Endometrium (tissue), 2 donors: ENCODE data around the gene SNX8.

Experiments
- FAIRE-seq: peaks from 2 replicates; lab custom pipeline; 2012; peaks lifted over from hg19 to GRCh38; lab: Jason Lieb, UNC
- donor health status: control.
- donor health status: control.

The SNX8 gene

GRCh38 chr7:2243458-2243857, 70.8 kb downstream of the SNX8 start:
- no peak for FAIRE-seq

GRCh38 chr7:2242541-2243429, 71.5 kb downstream of the SNX8 start:
- FAIRE-seq = no peak

GRCh38 chr7:2241580-2242540, 72.4 kb downstream of the SNX8 start, which contains the start of the genes MRM2 and NUDT1:
MRM2 (minus strand) TSS chr7:2242205; CDS start chr7:2242169, 36 bp downstream.
NUDT1 (plus strand) TSS chr7:2242226; CDS start chr7:2244575, 2,349 bp downstream.
- no peak for FAIRE-seq

- FAIRE-seq = no peak
Measured at GRCh38 chr7:2239242-2239641, 75.0 kb downstream of the SNX8 start.

GRCh38 chr7:2237109-2237602, 77.1 kb downstream of the SNX8 start:
- FAIRE-seq = no peak

GRCh38 chr7:2233926-2234325, 80.3 kb downstream of the SNX8 start:
- FAIRE-seq = no peak

DNA sequence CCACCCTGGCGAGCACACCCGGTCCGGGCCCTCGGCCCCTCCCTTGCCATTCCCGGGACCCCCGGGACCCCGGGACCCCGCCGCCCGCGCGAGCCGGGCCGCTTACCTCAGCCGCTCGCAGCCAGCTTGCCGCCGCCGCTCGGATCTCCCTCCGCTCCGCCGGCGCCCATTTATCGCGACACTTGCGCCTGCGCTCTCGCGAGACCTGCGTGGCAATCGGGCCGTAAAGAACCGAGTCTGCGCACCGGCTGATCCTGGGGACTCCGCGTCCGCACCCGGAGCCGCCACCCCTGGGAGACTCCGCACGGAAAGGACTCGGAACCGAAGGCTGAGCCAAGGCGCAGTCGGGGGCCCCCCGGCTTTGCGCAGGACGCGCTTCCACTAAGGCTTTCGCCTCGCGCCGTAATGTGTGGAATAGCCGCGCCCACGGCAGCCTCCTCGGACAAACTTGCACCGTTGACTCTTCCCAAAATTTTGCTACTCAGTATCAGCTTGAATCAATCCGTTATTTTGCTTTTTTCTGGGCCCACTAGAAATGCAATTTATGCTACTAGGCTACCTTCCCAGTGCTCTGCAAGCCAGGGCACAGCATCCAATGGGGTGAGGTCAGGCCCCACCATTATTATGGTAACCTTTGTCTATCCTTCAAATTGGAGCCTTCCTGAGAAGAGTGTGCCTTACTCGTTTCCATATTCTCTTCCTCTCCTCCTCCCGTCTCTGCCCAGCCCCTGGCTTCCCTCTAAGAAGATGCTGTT, 81.3 kb downstream of the SNX8 start, which contains the start of gene MAD1L1:
Gene MAD1L1 (minus strand): TSS at position 180 of the 755 bp plus-strand sequence. CDS start 2,812 bp downstream, outside the sequence.
- FAIRE-seq = no peak

DNA sequence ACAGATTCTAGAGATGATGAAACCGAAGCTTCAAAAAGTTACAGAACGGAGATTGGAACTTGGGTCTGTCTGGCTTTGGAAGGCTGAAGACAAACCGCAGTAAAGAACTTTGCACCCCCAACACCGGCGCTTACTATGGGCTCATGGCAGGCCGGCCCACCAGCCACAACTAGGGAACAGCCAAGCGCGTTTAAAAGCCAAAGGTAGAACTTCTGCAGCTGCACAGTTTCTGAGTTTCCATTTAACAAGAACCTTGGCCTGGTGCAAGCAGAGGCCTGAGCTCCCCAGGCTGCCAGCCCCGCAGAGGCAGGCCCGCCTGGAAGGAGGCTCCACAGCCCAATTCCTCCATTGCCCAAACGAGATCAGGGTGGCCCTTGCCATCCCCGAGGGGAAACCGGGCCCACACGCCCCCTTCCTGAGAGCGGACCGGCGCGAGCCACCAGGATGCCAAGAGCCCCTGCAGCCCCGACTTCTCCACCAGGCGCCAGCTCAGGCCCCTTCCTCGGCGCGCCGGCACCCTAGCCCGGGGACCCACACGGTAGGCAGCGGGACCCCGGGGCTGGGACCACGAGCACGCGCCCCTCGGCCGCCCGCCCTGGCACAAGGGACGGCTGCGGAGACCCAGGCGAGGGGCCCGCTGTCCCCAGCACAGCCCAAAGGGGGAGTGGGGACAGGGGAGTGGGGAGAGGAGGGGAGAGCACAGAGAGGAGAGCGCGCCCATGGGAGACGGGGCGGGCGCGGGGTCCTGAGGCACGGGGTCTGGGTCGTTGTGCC, 82.1 kb downstream of the SNX8 start:
- FAIRE-seq = no peak

GRCh38 chr7:2230882-2231281, 83.4 kb downstream of the SNX8 start:
- no peak for FAIRE-seq

DNA sequence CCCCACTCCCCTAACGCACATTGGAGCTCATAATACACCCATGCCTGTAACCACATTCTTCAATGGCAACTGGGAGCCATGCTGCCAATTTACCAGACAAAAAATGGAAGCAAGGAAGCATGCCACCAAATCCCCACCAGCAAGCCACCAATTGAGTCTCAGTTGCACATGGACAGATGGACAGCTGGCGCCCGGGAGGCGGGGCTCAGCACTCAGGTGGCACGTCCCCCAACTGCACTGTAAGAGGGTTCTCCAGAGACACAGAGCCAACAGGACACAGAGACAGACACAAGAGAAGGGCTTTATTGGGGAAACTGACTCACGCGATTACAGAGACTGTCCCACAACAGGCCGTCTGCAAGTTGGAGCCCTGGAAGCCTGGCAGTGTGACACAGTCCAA, 84.0 kb downstream of the SNX8 start:
- FAIRE-seq = no peak

- FAIRE-seq = no peak
Measured at GRCh38 chr7:2229467-2229866, 84.8 kb downstream of the SNX8 start.

- no peak for FAIRE-seq
Measured at GRCh38 chr7:2228921-2229320, 85.3 kb downstream of the SNX8 start.

DNA sequence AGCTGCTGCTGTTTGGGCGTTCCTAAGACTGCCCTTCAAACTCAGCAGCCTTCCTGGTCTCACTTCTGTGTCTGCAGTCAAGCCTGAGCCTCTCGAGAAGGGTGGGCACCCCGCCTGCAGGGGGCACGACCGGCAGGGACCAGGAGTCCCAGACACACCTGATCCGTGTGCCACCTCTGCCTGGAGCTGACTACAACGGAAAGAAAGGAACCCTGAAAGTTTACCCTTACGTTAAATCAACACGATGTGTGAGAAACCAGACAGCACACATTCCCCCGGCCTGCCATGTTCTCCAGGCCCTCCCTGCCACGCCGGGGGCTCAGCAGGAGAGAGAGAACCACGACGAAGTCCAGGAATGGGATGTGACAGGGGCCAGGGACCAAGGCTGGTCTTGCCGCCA, 86.5 kb downstream of the SNX8 start:
- no peak for FAIRE-seq

DNA sequence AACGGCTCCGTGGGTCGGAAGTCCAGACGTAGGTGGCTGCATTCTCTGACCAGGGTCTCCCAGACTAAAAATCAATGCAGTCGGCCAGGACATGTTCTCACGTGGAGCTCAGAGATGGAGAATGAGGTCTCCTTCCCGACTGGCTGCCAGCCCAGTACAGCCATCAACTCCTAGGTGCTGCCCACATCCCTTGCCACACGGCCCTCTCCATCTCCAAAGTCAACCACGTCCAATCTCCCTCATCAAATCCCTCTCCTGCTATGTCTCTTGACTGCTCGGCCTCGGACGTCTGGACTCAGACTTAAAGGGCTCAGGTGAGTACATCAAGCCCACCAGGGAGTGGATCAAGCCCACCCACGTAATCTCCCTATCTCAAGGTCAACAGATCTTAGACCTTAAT, 88.4 kb downstream of the SNX8 start:
- FAIRE-seq = no peak

- FAIRE-seq = no peak
Measured at GRCh38 chr7:2225336-2225735, 88.9 kb downstream of the SNX8 start.

DNA sequence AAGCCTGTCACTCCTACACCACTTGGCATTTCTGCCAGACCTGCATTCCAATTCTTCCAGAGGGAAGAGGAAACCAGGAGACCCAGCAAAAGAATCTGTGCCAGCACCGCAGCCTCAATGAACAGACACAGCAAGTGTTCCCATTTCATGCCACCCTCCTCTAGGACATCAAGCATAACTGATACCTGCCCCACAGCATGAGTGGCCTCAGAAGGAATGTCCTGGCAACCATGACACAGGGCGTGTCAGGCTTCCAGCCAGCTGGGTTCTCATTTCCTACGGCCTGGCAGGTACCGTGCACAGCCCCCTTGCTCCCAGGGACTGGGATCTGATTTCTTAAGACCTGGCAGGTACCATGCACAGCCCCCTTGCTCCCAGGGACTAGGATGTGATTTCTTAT, 89.3 kb downstream of the SNX8 start:
- FAIRE-seq = no peak

- FAIRE-seq = no peak
Measured at GRCh38 chr7:2224491-2224928, 89.7 kb downstream of the SNX8 start.

DNA sequence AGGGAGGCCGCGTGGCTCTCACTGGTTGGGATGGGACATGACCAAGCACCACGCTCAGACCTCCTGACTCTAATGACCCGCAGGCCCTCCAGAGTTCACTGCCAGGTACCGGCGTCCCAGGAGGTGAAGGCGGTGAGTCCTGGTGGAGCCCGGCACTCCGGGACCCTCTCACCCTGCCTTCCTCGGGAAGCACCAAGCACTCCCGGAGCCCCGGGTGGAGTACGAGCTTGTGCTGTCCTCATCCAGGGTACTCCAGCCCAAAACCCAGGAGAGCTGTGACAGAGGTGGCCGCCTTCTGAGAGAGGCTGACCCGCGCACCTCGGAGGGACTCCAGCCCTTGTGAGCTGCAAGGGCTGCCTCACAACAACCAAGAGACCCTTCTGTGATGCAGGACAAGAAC, 90.9 kb downstream of the SNX8 start:
- no peak for FAIRE-seq

DNA sequence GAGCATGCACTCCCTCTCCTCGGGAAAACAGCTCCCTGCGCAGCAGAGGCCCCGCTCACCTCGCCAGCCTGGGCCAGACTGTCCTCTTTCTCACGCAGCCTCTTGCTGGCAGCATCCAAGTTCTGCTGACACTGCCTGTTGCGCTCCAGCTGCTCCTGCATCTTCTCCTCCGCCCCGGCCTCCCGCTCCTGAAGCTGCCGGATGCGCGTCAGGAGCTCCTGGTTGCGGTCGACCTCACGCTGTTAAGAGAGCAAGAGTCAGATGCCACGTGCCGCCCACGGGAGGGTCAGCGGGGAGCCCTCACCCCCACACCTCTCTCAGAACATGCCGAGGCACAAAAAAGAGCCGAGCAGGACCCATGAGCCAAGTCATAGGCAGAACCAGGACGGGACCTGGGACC, 91.7 kb downstream of the SNX8 start:
- FAIRE-seq = no peak

DNA sequence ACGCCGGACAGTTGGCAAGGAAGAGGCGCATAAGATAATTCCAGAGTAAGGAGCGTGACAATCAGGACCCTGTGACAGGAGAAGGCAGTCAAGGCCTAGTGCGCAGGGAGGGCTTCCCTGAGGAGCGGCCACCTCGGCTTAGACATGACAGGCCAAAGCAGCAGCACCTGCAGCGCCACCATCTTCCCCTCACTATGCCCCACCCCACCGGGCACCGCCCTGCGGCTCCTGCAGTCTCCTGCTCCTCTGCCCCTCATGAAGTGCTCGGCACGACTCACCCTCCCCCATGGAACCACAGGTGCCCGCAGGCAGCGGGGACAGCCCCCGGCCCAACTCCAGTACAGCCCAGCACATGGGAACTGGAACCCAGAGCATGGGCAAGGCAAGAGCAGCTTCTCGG, 93.3 kb downstream of the SNX8 start:
- no peak for FAIRE-seq

GRCh38 chr7:2220506-2220905, 93.7 kb downstream of the SNX8 start:
- no peak for FAIRE-seq
